ENCODE results near the gene CLMN. TPM values are rescaled to one million over a fixed set of nuclear protein-coding genes. Genes with fewer than 3 reads are reported as not detected.

CLMN gene
- total and polyA plus RNA-seq, 2 donors (not counting 1 experiment from before 2014, with no cell fraction given) = 9.6 to 51.5 TPM

- ChIA-PET POLR2A (no interaction called here), CTCF (no interaction called here)
- Mint-ChIP-seq H3K4me1 (no peaks in the 10 kb centered on the region), H3K27ac (no peak overlapping the region), H3K27me3 (peaks cover 3% of the 10 kb centered on the region), H3K9me3 (ENCODE audit: insufficient read depth) (no peaks in the 10 kb centered on the region), H3K4me3 (no peak overlapping the region)
- Histone ChIP-seq H3K4me1 (ENCODE audit: control insufficient read depth in 2 of 2, insufficient read depth in 2 of 2, low read length in 2 of 2) (no peaks in the 10 kb centered on the region), H3K4me2 (replicated peaks; ENCODE audit: low read depth, low read length, poor library complexity, severe bottlenecking) (no peak overlapping the region), H3K27me3 (replicated peaks in 1 of 4; ENCODE audit: control extremely low read depth in 1 of 4, control insufficient read depth in 3 of 4, insufficient read depth in 4 of 4, low read length in 3 of 4) (no peaks in the 10 kb centered on the region), H3K27ac (ENCODE audit: low read length in 2 of 2) (no peak overlapping the region), H3K4me3 (ENCODE audit: control extremely low read depth in 1 of 5, extremely low read depth in 1 of 5, insufficient read depth in 1 of 5, low read depth in 2 of 5, low read length in 4 of 5) (no peak overlapping the region), H3K36me3 (replicated peaks in 1 of 2; ENCODE audit: control extremely low read depth in 1 of 2, control insufficient read depth in 1 of 2, extremely low read depth in 1 of 2, insufficient read depth in 2 of 2, low read length in 1 of 2) (peaks cover 0 to 13% of the 10 kb centered on the region in 2 experiments), H4K20me1 (ENCODE audit: control insufficient read depth, insufficient read depth, low read length, poor library complexity, severe bottlenecking) (no peaks in the 10 kb centered on the region), H3K9ac (ENCODE audit: low read length) (no peak overlapping the region), H3K79me2 (ENCODE audit: control insufficient read depth, insufficient read depth, low read length) (no peaks in the 10 kb centered on the region), H3K9me3 (ENCODE audit: control extremely low read depth in 1 of 3, control insufficient read depth in 2 of 3, insufficient read depth in 1 of 3, low read length in 2 of 3) (peaks cover 0 to 2% (median 0%) of the 10 kb centered on the region in 3 donors), H2AFZ (ENCODE audit: insufficient read depth, low read depth, low read length, poor library complexity, severe bottlenecking) (no peak overlapping the region)
- ATAC-seq (ENCODE audit: low read depth) (no peak), DNase-seq (no peak)
- TF ChIP-seq EZH2 (IDR thresholded peaks at IDR 0.05; ENCODE audit: borderline replicate concordance, insufficient read depth, low read depth, low read length, poor library complexity, severe bottlenecking) (no peak), CTCF (IDR thresholded peaks at IDR 0.05) (no peak)
- 94% methylated on average over 3 of the region's 7 CpGs for WGBS (ENCODE audit: insufficient coverage)
- intact Hi-C loops (cut with micrococcal nuclease) = no loop called here
These were observed 94.3 kb downstream of the CLMN start for GRCh38 chr14:95225251-95225887.

DNA sequence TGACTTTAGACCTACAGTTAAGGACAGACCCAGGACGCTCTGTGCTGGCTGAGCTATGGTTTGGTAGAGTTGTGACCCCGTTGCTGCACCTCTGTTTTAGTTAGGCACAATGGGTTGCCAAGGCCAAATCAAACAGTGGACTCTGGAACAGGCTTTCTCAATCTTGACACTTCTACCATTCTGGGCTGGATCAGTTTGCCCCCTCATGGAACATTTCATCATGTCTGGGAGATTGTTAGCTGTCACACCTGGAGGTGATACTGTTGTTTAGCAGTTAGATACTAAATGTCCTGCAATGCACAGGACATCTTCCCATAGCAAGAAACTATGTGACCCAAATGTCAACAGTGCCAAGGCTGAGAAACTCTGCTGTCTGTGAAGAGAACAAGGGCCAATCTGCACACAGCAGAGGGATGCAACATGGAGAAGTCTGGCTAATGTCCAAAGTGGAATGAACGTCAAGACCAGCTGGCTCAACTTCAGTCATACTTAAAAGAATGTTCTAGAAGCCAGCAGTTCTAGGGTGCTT lies 96.8 kb downstream of the CLMN start:
- no peak overlapping the region for H3K27ac ChIP-seq (ENCODE audit: low read length in 2 of 2)
- H3K9ac ChIP-seq (ENCODE audit: low read length) = no peak overlapping the region
- Mint-ChIP-seq H3K27me3 (no peaks in the 10 kb centered on the region), H3K9me3 (ENCODE audit: insufficient read depth) (no peaks in the 10 kb centered on the region), H3K4me3 (no peak overlapping the region), H3K4me1 (no peaks in the 10 kb centered on the region), H3K27ac (no peak overlapping the region)
- H3K27me3 ChIP-seq (replicated peaks in 1 of 4; ENCODE audit: control extremely low read depth in 1 of 4, control insufficient read depth in 3 of 4, insufficient read depth in 4 of 4, low read length in 3 of 4) = no peaks in the 10 kb centered on the region
- H3K36me3 ChIP-seq (replicated peaks in 1 of 2; ENCODE audit: control extremely low read depth in 1 of 2, control insufficient read depth in 1 of 2, extremely low read depth in 1 of 2, insufficient read depth in 2 of 2, low read length in 1 of 2) = peaks cover 0 to 13% of the 10 kb centered on the region in 2 experiments
- WGBS (ENCODE audit: insufficient coverage) = 100% methylated on average over 2 of the region's 3 CpGs
- no peak overlapping the region for H3K4me3 ChIP-seq (ENCODE audit: control extremely low read depth in 1 of 5, extremely low read depth in 1 of 5, insufficient read depth in 1 of 5, low read depth in 2 of 5, low read length in 4 of 5)
- TF ChIP-seq CTCF (IDR thresholded peaks at IDR 0.05) (no peak), EZH2 (IDR thresholded peaks at IDR 0.05; ENCODE audit: borderline replicate concordance, insufficient read depth, low read depth, low read length, poor library complexity, severe bottlenecking) (no peak)
- H3K4me1 ChIP-seq (ENCODE audit: control insufficient read depth in 2 of 2, insufficient read depth in 2 of 2, low read length in 2 of 2) = no peaks in the 10 kb centered on the region
- CTCF ChIA-PET = no interaction called here
- intact Hi-C loops (cut with micrococcal nuclease) = no loop called here
- H3K4me2 ChIP-seq (replicated peaks; ENCODE audit: low read depth, low read length, poor library complexity, severe bottlenecking) = no peak overlapping the region
- H3K9me3 ChIP-seq (ENCODE audit: control extremely low read depth in 1 of 3, control insufficient read depth in 2 of 3, insufficient read depth in 1 of 3, low read length in 2 of 3) = no peaks in the 10 kb centered on the region
- H2AFZ ChIP-seq (ENCODE audit: insufficient read depth, low read depth, low read length, poor library complexity, severe bottlenecking) = no peak overlapping the region
- ATAC-seq (ENCODE audit: low read depth) = no peak
- no peaks in the 10 kb centered on the region for H4K20me1 ChIP-seq (ENCODE audit: control insufficient read depth, insufficient read depth, low read length, poor library complexity, severe bottlenecking)
- DNase-seq = no peak
- H3K79me2 ChIP-seq (ENCODE audit: control insufficient read depth, insufficient read depth, low read length) = no peaks in the 10 kb centered on the region
- POLR2A ChIA-PET = no interaction called here
